ENCODE measurements around the gene RPL35A.
"Not testable (repeated sequence)": the region's sequence is repeated elsewhere in the genome, so short reads cannot be mapped to it uniquely, and the experiment has no call there.

Gene RPL35A

DNA sequence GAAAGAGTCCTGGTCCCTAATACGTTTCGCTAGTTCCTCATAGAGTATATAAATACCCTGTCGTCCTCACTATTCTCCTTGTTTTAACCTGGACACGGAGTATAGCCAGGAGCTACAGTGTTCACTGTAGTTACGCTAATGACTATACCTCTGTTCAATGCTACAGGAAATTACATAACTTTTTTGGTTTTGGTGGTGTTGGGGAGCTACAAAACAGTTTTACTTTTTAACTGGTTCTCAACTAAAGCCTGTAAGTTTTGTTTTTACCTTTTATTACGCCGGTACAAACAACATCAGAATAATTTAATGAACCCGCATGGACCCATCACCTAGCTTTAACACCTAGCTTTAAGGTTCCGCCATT is 11.6 kb downstream of the RPL35A start:
- no peaks in the 10 kb centered on the region for H3K9me3 ChIP-seq (ENCODE audit: control insufficient read depth, low read length)
- TF ChIP-seq, protein P1, sequence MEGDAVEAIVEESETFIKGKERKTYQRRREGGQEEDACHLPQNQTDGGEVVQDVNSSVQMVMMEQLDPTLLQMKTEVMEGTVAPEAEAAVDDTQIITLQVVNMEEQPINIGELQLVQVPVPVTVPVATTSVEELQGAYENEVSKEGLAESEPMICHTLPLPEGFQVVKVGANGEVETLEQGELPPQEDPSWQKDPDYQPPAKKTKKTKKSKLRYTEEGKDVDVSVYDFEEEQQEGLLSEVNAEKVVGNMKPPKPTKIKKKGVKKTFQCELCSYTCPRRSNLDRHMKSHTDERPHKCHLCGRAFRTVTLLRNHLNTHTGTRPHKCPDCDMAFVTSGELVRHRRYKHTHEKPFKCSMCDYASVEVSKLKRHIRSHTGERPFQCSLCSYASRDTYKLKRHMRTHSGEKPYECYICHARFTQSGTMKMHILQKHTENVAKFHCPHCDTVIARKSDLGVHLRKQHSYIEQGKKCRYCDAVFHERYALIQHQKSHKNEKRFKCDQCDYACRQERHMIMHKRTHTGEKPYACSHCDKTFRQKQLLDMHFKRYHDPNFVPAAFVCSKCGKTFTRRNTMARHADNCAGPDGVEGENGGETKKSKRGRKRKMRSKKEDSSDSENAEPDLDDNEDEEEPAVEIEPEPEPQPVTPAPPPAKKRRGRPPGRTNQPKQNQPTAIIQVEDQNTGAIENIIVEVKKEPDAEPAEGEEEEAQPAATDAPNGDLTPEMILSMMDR (IDR thresholded peaks at IDR 0.05) = no peak
- no peaks in the 10 kb centered on the region for H3K36me3 ChIP-seq (ENCODE audit: control insufficient read depth, insufficient read depth, low read length)
- no peaks in the 10 kb centered on the region for H3K27me3 ChIP-seq (ENCODE audit: control insufficient read depth, insufficient read depth, low read length)
- no peak overlapping the region for H3K4me3 ChIP-seq (ENCODE audit: low read depth, low read length)
- no peak overlapping the region for H2AFZ ChIP-seq
- H3K4me1 ChIP-seq = peaks cover 7% of the 10 kb centered on the region
- no peak overlapping the region for H3K9ac ChIP-seq
- no peaks in the 10 kb centered on the region for H3K79me2 ChIP-seq
- peak overlapping the region; percentile 84 for H3K4me2 ChIP-seq (ENCODE audit: low read length)
- no peak overlapping the region for H3K27ac ChIP-seq

DNA sequence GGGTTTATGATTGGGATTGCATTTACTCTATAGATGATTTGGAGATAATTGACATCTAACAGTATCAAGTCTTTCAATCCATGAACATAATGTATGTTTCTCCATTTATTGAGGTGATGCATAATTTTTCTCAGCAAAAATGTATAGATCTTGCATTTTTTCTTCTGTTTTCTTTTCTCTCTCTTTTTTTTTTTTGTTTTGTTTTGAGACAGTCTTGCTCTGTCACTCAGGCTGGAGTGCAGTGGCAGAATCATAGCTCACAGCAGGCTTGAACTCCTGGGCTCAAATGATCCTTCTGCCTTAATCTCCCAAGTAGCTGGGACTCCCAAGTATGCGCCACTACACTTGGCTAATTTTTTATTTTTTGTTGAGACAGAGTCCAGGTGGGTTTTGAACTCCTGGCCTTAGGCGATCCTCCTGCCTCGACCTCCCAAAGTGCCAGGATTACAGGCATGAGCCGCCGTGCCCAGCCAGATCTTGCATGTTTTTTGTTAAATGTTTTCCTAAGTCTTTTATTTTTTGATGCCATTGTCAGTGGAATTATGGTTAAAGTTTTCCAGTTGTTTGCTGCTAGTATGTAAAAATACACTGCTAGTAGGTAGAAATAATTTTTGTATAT is 13.1 kb downstream of the RPL35A start:
- peaks cover 7% of the 10 kb centered on the region for H3K4me1 ChIP-seq
- H2AFZ ChIP-seq = no peak overlapping the region
- no peaks in the 10 kb centered on the region for H3K9me3 ChIP-seq (ENCODE audit: control insufficient read depth, low read length)
- no peaks in the 10 kb centered on the region for H3K36me3 ChIP-seq (ENCODE audit: control insufficient read depth, insufficient read depth, low read length)
- H3K79me2 ChIP-seq = peaks cover 3% of the 10 kb centered on the region
- no peak overlapping the region for H3K4me3 ChIP-seq (ENCODE audit: low read depth, low read length)
- H3K27me3 ChIP-seq (ENCODE audit: control insufficient read depth, insufficient read depth, low read length) = no peaks in the 10 kb centered on the region
- H3K4me2 ChIP-seq (ENCODE audit: low read length) = no peak overlapping the region
- no peak overlapping the region for H3K27ac ChIP-seq
- TF ChIP-seq, protein P1 (IDR thresholded peaks at IDR 0.05) = no peak
- H3K9ac ChIP-seq = no peak overlapping the region

DNA sequence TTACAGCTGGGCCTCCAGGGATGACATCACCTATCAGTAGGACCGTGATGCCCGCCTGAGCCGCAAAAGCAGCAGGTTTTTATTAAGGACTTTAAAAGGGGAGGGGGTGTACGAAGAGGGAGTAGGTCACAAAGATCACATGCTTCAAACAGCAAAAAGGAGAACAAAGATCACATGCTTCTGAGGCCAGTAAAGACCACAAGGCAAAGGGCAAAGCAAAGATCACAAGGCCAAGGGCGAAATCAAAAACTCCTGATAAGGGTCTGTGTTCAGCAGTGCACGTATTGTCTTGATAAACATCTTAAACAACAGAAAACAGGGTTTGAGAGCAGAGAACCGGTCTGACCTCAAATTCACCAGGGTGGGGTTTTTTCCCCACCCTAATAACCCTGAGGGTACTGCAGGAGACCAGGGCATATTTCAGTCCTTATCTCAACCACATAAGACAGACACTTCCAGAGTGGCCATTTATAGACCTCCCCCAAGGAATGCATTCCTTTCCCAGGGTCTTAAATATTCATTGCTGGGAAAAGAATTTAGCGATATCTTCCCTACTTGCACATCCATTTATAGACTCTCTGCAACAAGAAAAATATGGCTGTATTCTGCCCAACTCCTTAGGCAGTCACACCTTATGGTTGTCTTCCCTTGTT is 17.5 kb downstream of the RPL35A start:
- H2AFZ ChIP-seq; H3K27me3 ChIP-seq (ENCODE audit: control insufficient read depth, insufficient read depth, low read length); H3K4me2 ChIP-seq (ENCODE audit: low read length); H3K4me1 ChIP-seq; H3K27ac ChIP-seq; H3K9me3 ChIP-seq (ENCODE audit: control insufficient read depth, low read length); H3K36me3 ChIP-seq (ENCODE audit: control insufficient read depth, insufficient read depth, low read length); H3K79me2 ChIP-seq; H3K4me3 ChIP-seq (ENCODE audit: low read depth, low read length); H3K9ac ChIP-seq: not testable (repeated sequence)

DNA sequence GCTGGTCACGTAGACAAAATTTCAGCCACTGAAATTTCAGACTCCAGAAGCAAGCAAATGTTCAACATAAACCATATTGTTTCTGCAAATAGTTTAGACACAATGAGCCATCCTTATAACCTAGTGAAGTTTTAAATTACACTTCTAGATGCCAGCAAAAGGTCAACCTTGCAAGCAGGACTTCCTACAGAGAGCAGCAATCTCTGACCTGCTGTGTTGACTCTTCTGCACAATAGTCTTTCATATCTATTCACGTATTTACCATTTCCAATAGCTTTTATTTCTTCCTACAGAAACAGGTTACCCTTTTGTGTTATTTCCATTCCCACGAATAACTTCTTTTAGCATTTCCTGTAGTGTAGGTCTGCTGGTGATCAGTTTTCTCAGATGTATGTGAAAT is 20.6 kb downstream of the RPL35A start:
- Histone ChIP-seq H3K4me1 (no peaks in the 10 kb centered on the region), H3K4me2 (ENCODE audit: low read length) (no peak overlapping the region), H3K9me3 (ENCODE audit: control insufficient read depth, low read length) (no peaks in the 10 kb centered on the region), H3K36me3 (ENCODE audit: control insufficient read depth, insufficient read depth, low read length) (no peaks in the 10 kb centered on the region), H3K27ac (no peak overlapping the region), H3K4me3 (ENCODE audit: low read depth, low read length) (no peak overlapping the region), H3K79me2 (peaks cover 3% of the 10 kb centered on the region), H3K9ac (no peak overlapping the region), H2AFZ (no peak overlapping the region), H3K27me3 (ENCODE audit: control insufficient read depth, insufficient read depth, low read length) (no peaks in the 10 kb centered on the region)
- TF ChIP-seq, protein P1 (IDR thresholded peaks at IDR 0.05) = no peak

DNA sequence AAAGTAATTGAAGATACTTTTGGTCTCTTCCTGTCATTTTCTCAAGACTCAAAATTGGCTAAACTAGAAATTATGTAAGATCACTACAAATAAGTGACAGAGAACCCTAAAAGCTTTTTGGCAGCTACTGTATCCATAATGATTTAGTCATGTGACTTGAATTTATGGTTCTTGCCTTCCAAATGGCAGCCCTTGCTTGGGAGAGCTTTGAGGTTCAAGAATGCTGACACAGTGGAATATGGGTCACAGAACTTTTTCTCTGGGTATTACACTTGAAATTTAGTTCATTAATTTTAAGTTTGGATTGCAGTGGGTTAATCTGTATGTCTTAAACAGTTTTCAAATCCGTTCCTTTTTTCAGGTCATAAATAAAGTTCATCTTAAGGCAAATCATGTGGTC is 24.0 kb downstream of the RPL35A start:
- no peaks in the 10 kb centered on the region for H3K4me1 ChIP-seq
- H3K4me2 ChIP-seq (ENCODE audit: low read length) = no peak overlapping the region
- no peak overlapping the region for H3K27ac ChIP-seq
- no peaks in the 10 kb centered on the region for H3K79me2 ChIP-seq
- H3K4me3 ChIP-seq (ENCODE audit: low read depth, low read length) = no peak overlapping the region
- H2AFZ ChIP-seq = no peak overlapping the region
- no peaks in the 10 kb centered on the region for H3K36me3 ChIP-seq (ENCODE audit: control insufficient read depth, insufficient read depth, low read length)
- H3K9ac ChIP-seq = no peak overlapping the region
- TF ChIP-seq, protein P1 (IDR thresholded peaks at IDR 0.05) = no peak
- H3K9me3 ChIP-seq (ENCODE audit: control insufficient read depth, low read length) = no peaks in the 10 kb centered on the region
- H3K27me3 ChIP-seq (ENCODE audit: control insufficient read depth, insufficient read depth, low read length) = no peaks in the 10 kb centered on the region
